ENCODE results near the gene ZBTB9.

Gene ZBTB9

DNA sequence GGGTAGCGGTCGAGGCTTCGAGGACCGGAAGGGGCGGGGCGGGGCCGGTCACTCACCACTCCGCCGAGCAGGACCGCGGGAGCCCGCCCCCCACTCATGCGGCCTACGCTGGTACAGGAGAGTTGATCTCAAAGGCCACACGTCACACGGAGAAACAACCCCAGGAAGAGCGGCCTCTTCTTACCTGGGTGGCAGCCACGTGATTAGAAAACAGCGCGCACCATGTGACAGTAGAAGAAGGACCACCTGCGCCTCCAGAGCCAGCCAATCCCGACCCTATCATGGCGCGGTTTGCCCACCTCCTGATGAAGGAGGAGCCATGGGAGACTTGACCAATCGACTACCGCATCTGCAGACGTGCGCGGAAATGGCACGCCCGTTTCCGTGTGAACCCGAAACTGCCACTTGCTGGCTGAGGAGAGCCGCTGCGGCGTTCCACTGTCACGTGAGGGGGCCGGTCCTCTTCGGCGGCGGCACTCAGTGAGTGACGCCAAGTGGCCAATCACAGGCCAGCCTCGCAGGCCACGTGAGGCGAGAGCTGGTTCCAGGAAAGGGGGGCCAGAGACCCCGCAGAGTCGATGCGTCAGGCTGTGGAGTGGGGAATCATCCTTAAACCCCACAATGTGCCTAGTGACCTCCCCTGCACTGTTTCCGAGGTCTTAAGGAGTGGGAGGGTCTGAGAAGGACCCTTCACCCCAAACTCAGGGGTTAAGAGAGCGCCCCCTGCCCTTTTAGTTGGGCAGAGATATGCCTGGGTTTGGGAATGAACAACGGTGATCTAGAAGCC, 36.3 kb upstream of the ZBTB9 start, which contains the start of gene CUTA (continued):
- TF ChIP-seq, protein P1, sequence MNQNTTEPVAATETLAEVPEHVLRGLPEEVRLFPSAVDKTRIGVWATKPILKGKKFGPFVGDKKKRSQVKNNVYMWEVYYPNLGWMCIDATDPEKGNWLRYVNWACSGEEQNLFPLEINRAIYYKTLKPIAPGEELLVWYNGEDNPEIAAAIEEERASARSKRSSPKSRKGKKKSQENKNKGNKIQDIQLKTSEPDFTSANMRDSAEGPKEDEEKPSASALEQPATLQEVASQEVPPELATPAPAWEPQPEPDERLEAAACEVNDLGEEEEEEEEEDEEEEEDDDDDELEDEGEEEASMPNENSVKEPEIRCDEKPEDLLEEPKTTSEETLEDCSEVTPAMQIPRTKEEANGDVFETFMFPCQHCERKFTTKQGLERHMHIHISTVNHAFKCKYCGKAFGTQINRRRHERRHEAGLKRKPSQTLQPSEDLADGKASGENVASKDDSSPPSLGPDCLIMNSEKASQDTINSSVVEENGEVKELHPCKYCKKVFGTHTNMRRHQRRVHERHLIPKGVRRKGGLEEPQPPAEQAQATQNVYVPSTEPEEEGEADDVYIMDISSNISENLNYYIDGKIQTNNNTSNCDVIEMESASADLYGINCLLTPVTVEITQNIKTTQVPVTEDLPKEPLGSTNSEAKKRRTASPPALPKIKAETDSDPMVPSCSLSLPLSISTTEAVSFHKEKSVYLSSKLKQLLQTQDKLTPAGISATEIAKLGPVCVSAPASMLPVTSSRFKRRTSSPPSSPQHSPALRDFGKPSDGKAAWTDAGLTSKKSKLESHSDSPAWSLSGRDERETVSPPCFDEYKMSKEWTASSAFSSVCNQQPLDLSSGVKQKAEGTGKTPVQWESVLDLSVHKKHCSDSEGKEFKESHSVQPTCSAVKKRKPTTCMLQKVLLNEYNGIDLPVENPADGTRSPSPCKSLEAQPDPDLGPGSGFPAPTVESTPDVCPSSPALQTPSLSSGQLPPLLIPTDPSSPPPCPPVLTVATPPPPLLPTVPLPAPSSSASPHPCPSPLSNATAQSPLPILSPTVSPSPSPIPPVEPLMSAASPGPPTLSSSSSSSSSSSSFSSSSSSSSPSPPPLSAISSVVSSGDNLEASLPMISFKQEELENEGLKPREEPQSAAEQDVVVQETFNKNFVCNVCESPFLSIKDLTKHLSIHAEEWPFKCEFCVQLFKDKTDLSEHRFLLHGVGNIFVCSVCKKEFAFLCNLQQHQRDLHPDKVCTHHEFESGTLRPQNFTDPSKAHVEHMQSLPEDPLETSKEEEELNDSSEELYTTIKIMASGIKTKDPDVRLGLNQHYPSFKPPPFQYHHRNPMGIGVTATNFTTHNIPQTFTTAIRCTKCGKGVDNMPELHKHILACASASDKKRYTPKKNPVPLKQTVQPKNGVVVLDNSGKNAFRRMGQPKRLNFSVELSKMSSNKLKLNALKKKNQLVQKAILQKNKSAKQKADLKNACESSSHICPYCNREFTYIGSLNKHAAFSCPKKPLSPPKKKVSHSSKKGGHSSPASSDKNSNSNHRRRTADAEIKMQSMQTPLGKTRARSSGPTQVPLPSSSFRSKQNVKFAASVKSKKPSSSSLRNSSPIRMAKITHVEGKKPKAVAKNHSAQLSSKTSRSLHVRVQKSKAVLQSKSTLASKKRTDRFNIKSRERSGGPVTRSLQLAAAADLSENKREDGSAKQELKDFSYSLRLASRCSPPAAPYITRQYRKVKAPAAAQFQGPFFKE (tag by site-specific recombination; IDR thresholded peaks at IDR 0.05; ENCODE audit: borderline replicate concordance): no peak
- no peak for TF ChIP-seq ZNF555 (tag by site-specific recombination; conservative IDR thresholded peaks at IDR 0.05)
- TF ChIP-seq KLF8 (tag by site-specific recombination; IDR thresholded peaks at IDR 0.05): peak; percentile 58; the same call in 1 of the 2 replicates
- TF ChIP-seq TRIM28 (IDR thresholded peaks at IDR 0.05; ENCODE audit: borderline replicate concordance, low read length): no peak
- TF ChIP-seq ZNF571 (tag by site-specific recombination; IDR thresholded peaks at IDR 0.05): no peak
- TF ChIP-seq GLIS1 (tag by site-specific recombination; IDR thresholded peaks at IDR 0.05): peak; percentile 72
- peak; percentile 93 for TF ChIP-seq KLF10 (tag by site-specific recombination; IDR thresholded peaks at IDR 0.05)
- TF ChIP-seq ZFHX2 (tag by site-specific recombination; conservative IDR thresholded peaks at IDR 0.05): peak; percentile 73
- TF ChIP-seq, protein P2, sequence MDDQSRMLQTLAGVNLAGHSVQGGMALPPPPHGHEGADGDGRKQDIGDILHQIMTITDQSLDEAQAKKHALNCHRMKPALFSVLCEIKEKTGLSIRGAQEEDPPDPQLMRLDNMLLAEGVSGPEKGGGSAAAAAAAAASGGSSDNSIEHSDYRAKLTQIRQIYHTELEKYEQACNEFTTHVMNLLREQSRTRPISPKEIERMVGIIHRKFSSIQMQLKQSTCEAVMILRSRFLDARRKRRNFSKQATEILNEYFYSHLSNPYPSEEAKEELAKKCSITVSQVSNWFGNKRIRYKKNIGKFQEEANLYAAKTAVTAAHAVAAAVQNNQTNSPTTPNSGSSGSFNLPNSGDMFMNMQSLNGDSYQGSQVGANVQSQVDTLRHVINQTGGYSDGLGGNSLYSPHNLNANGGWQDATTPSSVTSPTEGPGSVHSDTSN (CRISPR knock-in tag; IDR thresholded peaks at IDR 0.05): peak; percentile 77; the same call in 1 of the 2 replicates
- TF ChIP-seq, protein P3, sequence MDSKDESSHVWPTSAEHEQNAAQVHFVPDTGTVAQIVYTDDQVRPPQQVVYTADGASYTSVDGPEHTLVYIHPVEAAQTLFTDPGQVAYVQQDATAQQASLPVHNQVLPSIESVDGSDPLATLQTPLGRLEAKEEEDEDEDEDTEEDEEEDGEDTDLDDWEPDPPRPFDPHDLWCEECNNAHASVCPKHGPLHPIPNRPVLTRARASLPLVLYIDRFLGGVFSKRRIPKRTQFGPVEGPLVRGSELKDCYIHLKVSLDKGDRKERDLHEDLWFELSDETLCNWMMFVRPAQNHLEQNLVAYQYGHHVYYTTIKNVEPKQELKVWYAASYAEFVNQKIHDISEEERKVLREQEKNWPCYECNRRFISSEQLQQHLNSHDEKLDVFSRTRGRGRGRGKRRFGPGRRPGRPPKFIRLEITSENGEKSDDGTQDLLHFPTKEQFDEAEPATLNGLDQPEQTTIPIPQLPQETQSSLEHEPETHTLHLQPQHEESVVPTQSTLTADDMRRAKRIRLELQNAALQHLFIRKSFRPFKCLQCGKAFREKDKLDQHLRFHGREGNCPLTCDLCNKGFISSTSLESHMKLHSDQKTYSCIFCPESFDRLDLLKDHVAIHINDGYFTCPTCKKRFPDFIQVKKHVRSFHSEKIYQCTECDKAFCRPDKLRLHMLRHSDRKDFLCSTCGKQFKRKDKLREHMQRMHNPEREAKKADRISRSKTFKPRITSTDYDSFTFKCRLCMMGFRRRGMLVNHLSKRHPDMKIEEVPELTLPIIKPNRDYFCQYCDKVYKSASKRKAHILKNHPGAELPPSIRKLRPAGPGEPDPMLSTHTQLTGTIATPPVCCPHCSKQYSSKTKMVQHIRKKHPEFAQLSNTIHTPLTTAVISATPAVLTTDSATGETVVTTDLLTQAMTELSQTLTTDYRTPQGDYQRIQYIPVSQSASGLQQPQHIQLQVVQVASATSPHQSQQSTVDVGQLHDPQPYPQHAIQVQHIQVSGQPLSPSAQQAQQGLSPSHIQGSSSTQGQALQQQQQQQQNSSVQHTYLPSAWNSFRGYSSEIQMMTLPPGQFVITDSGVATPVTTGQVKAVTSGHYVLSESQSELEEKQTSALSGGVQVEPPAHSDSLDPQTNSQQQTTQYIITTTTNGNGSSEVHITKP (tag by site-specific recombination; IDR thresholded peaks at IDR 0.05): peak; percentile 91
- TF ChIP-seq, protein P4, sequence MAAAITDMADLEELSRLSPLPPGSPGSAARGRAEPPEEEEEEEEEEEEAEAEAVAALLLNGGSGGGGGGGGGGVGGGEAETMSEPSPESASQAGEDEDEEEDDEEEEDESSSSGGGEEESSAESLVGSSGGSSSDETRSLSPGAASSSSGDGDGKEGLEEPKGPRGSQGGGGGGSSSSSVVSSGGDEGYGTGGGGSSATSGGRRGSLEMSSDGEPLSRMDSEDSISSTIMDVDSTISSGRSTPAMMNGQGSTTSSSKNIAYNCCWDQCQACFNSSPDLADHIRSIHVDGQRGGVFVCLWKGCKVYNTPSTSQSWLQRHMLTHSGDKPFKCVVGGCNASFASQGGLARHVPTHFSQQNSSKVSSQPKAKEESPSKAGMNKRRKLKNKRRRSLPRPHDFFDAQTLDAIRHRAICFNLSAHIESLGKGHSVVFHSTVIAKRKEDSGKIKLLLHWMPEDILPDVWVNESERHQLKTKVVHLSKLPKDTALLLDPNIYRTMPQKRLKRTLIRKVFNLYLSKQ (tag by site-specific recombination; IDR thresholded peaks at IDR 0.05; ENCODE audit: borderline replicate concordance): no peak
- TF ChIP-seq BCL11A (tag by site-specific recombination; IDR thresholded peaks at IDR 0.05; ENCODE audit: low read depth): 0 out of 2 replicates have a peak, but pooled peaks have one; percentile 24
- no peak for TF ChIP-seq ZNF133 (tag by site-specific recombination; IDR thresholded peaks at IDR 0.05)
- peak; percentile 21; the same call in 1 of the 2 replicates for TF ChIP-seq MZF1 (tag by site-specific recombination; IDR thresholded peaks at IDR 0.05; ENCODE audit: borderline replicate concordance)
- TF ChIP-seq ZNF660 (tag by site-specific recombination; IDR thresholded peaks at IDR 0.05): peak; percentile 95
- peak; percentile 57; the same call in 1 of the 2 replicates for TF ChIP-seq ZNF24 (tag by site-specific recombination; IDR thresholded peaks at IDR 0.05)
- TF ChIP-seq IKZF3 (tag by site-specific recombination; IDR thresholded peaks at IDR 0.05): peak; percentile 90
- TF ChIP-seq HOXC10 (CRISPR knock-in tag; IDR thresholded peaks at IDR 0.05): 0 out of 2 replicates have a peak, but pooled peaks have one; percentile 51
- peak; percentile 96 for TF ChIP-seq ZNF335 (tag by site-specific recombination; conservative IDR thresholded peaks at IDR 0.05)
- peak; percentile 96 for TF ChIP-seq SP3 (tag by site-specific recombination; IDR thresholded peaks at IDR 0.05)
- TF ChIP-seq ZSCAN30 (tag by site-specific recombination; IDR thresholded peaks at IDR 0.05): peak; percentile 68; the same call in 1 of the 2 replicates
- TF ChIP-seq KLF9 (tag by site-specific recombination; IDR thresholded peaks at IDR 0.05; ENCODE audit: low read depth): peak; percentile 94
- TF ChIP-seq, protein P5, sequence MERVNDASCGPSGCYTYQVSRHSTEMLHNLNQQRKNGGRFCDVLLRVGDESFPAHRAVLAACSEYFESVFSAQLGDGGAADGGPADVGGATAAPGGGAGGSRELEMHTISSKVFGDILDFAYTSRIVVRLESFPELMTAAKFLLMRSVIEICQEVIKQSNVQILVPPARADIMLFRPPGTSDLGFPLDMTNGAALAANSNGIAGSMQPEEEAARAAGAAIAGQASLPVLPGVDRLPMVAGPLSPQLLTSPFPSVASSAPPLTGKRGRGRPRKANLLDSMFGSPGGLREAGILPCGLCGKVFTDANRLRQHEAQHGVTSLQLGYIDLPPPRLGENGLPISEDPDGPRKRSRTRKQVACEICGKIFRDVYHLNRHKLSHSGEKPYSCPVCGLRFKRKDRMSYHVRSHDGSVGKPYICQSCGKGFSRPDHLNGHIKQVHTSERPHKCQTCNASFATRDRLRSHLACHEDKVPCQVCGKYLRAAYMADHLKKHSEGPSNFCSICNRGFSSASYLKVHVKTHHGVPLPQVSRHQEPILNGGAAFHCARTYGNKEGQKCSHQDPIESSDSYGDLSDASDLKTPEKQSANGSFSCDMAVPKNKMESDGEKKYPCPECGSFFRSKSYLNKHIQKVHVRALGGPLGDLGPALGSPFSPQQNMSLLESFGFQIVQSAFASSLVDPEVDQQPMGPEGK (tag by site-specific recombination; IDR thresholded peaks at IDR 0.05): peak; percentile 85
- TF ChIP-seq ZIC2 (tag by site-specific recombination; IDR thresholded peaks at IDR 0.05): peak; percentile 81
